ENCODE measurements around the gene RPS6KA2. TPM values are rescaled to one million over a fixed set of nuclear protein-coding genes. Genes with fewer than 3 reads are reported as not detected.
"Not testable (repeated sequence)": the region's sequence is repeated elsewhere in the genome, so short reads cannot be mapped to it uniquely, and the experiment has no call there.

RPS6KA2 gene
- total and polyA plus RNA-seq, 2 experiments from 2014 or later: 45.1 to 49.0 TPM

DNA sequence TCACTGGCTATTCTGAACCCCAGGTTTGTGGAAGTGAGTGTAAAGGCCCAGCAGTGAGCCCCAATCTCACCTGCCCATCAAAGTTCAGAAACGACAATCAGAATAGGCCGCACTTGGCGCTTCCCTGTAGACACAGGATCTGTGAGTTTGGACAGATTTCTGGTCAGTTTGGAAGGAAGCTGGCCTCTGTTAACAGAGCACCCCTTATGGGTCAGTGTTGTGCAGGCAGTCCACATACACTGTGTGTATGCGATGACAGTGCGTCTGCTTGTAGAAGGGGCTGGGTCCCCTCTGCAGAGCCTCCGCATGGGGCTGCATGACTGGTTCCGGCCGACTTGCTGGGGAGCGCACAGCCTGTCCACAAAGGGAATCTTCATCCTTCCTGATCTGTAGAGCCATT lies 240.9 kb downstream of the RPS6KA2 start:
- no peak overlapping the region for H3K4me3 ChIP-seq
- no peaks in the 10 kb centered on the region for H3K27me3 ChIP-seq (replicated peaks; ENCODE audit: insufficient read depth)
- no peak overlapping the region for H2AFZ ChIP-seq
- 93 to 94% methylated on average over 9 of the region's 9 CpGs for WGBS, 2 experiments (ENCODE audit: low coverage in 1 of 2, low lambda C conversion rate in 2 of 2, missing lambda C conversion rate in 2 of 2)
- no peak overlapping the region for H3K9ac ChIP-seq
- no peak for DNase-seq
- no peaks in the 10 kb centered on the region for H3K9me2 ChIP-seq (ENCODE audit: insufficient read depth)
- in situ Hi-C loops (cut with MboI): no loop called here
- H3K4me1 ChIP-seq (ENCODE audit: insufficient read depth): 0 out of 2 replicates have a peak, but pooled peaks cover 4% of the 10 kb centered on the region
- no peaks in the 10 kb centered on the region for H4K20me1 ChIP-seq (ENCODE audit: insufficient read depth)
- H3K79me2 ChIP-seq (ENCODE audit: insufficient read depth): peaks cover 10% of the 10 kb centered on the region; the same call in 1 of the 2 replicates
- H3F3A ChIP-seq (ENCODE audit: insufficient read depth): peaks cover 13% of the 10 kb centered on the region
- H3K9me3 ChIP-seq (ENCODE audit: low read depth): no peaks in the 10 kb centered on the region
- H3K4me2 ChIP-seq (ENCODE audit: unreplicated experiment): no peak overlapping the region
- TF ChIP-seq EZH2phosphoT487 (IDR thresholded peaks at IDR 0.05; ENCODE audit: insufficient read depth, low read depth) (no peak), EZH2 (IDR thresholded peaks at IDR 0.05; ENCODE audit: insufficient read depth, poor library complexity, severe bottlenecking) (no peak)
- H3K27ac ChIP-seq: no peak overlapping the region
- H3K36me3 ChIP-seq (ENCODE audit: low read depth): no peaks in the 10 kb centered on the region

DNA sequence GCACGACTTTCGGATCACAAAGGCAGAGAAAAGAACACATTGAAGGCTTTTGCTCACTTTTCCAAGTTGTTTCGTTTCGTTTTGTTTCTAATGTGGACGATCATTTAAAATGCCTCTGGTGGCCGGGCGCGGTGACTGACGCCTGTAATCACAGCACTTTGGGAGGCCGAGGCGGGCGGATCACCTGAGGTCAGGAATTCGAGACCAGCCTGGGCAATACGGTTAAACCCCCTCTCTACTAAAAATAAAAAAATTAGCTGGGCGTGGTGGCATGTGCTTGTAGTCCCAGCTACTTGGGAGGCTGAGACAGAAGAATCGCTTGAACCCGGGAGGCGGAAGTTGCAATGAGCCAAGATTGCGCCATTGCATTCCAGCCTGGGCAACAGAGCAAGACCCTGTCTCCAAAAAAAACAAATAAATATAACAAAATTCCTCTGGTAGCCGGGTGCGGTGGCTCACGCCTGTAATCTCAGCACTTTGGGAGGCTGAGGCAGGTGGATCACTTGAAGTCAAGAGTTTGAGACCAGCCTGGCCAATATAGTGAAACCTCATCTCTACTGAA lies 243.2 kb downstream of the RPS6KA2 start:
- Histone ChIP-seq H3K79me2 (ENCODE audit: insufficient read depth) (peaks cover 28% of the 10 kb centered on the region; the same call in 1 of the 2 replicates), H3F3A (ENCODE audit: insufficient read depth) (peaks cover 13% of the 10 kb centered on the region), H3K27ac (peak overlapping the region; percentile 84), H3K9ac (peak overlapping the region; percentile 82), H3K4me2 (ENCODE audit: unreplicated experiment) (peak overlapping the region; percentile 78), H3K4me3 (peak overlapping the region; percentile 79), H2AFZ (peak overlapping the region; percentile 86)
- H3K27me3 ChIP-seq (replicated peaks; ENCODE audit: insufficient read depth); H3K4me1 ChIP-seq (ENCODE audit: insufficient read depth); in situ Hi-C loops (cut with MboI); H3K36me3 ChIP-seq (ENCODE audit: low read depth); H3K9me2 ChIP-seq (ENCODE audit: insufficient read depth); H3K9me3 ChIP-seq (ENCODE audit: low read depth); H4K20me1 ChIP-seq (ENCODE audit: insufficient read depth); DNase-seq: not testable (repeated sequence)
- WGBS, 2 experiments (ENCODE audit: low coverage in 1 of 2, low lambda C conversion rate in 2 of 2, missing lambda C conversion rate in 2 of 2): 2 to 4% methylated on average over 22 of the region's 22 CpGs

DNA sequence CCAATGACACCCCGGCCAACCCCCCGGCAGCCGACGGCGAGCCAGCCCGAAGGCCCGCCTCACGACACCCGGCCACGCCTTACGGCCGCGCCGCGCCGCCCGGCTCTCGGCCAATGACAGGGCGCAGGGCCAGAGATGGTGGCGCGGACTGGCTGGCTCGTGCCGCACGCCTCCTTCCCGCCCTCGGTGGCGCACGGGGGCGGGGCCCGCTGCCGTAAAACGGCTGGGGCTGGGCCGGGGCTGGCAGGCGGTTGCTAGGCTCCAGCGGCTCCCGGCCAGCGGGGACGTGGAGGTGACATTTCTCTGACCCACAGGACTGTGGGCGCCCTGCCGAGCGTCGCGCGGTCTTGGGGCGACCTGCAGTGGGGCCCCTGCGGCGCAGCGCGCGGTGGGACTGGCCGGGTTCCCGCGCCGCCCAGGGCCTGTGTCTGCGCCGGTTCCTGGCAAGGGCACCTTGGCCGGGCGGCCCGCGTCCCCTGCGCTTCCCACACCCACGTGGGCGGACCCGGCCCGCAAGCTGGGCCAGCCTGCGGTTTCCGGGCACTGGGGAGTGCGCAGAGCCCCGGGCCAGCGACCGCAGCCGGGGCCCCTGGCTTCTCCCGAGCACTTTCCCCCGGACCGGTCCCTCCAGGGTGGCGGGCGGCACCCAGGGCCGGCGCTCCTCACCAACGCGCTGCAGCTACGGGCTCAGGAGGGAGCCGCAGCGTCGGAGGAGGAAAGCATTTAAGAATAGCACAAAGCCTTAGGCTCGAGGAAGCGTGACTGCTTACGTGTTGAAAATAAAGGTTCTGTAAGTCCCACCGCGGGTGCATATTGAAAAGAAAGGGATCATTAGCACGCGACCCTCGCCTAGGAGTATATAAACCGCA lies 243.9 kb downstream of the RPS6KA2 start, which contains the start of gene MPC1:
Gene MPC1, minus strand, starts transcription at position 8 of the 869 bp plus-strand sequence. CDS start 64 bp downstream, outside the sequence.
- H3K36me3 ChIP-seq (ENCODE audit: low read depth): no peaks in the 10 kb centered on the region
- H3K4me2 ChIP-seq (ENCODE audit: unreplicated experiment): peak within 1 kb of the TSS; percentile 83
- no peaks in the 10 kb centered on the region for H4K20me1 ChIP-seq (ENCODE audit: insufficient read depth)
- TF ChIP-seq EZH2 (IDR thresholded peaks at IDR 0.05; ENCODE audit: insufficient read depth, poor library complexity, severe bottlenecking) (no peak), EZH2phosphoT487 (IDR thresholded peaks at IDR 0.05; ENCODE audit: insufficient read depth, low read depth) (no peak)
- H3K27ac ChIP-seq: peak within 1 kb of the TSS; percentile 84
- H3K9ac ChIP-seq: peak within 1 kb of the TSS; percentile 82
- H3K9me3 ChIP-seq (ENCODE audit: low read depth): no peaks in the 10 kb centered on the region
- H3K4me1 ChIP-seq (ENCODE audit: insufficient read depth): 0 out of 2 replicates have a peak, but pooled peaks cover 4% of the 10 kb centered on the region
- peak; percentile 98 for DNase-seq
- H3K9me2 ChIP-seq (ENCODE audit: insufficient read depth): no peaks in the 10 kb centered on the region
- 0 to 1% methylated on average over 63 to 73 of the region's 94 CpGs for WGBS, 2 experiments (ENCODE audit: low coverage in 1 of 2, low lambda C conversion rate in 2 of 2, missing lambda C conversion rate in 2 of 2)
- peaks cover 13% of the 10 kb centered on the region for H3F3A ChIP-seq (ENCODE audit: insufficient read depth)
- in situ Hi-C loops (cut with MboI): no loop called here
- peaks cover 28% of the 10 kb centered on the region; the same call in 1 of the 2 replicates for H3K79me2 ChIP-seq (ENCODE audit: insufficient read depth)
- peak within 1 kb of the TSS; percentile 86 for H2AFZ ChIP-seq
- H3K27me3 ChIP-seq (replicated peaks; ENCODE audit: insufficient read depth): no peaks in the 10 kb centered on the region
- H3K4me3 ChIP-seq: peak within 1 kb of the TSS; percentile 79

DNA sequence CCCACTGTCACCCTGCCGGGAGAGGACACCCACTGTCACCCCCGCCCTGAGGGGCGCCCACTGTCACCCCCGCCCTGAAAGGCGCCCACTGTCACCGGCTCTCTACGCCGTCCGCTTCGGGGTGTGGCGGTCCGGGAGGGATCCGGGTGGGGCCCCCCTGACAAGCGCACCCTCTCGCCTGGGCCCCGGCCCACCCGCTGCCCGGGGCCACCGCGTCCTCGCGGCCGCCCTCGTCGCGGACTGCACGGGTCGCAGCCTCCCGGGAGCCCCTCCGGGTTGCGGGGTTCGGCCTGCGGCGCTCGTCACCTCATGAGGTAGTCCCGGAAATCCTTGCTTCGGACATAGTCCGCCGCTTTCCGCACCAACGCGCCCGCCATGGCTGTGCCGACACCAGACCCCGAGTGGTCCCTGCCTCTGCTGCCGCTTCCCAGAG lies 244.5 kb downstream of the RPS6KA2 start:
- Histone ChIP-seq H3K4me2 (ENCODE audit: unreplicated experiment) (peak overlapping the region; percentile 83), H2AFZ (peak overlapping the region; percentile 81), H4K20me1 (ENCODE audit: insufficient read depth) (no peaks in the 10 kb centered on the region), H3K9ac (peak overlapping the region; percentile 70), H3F3A (ENCODE audit: insufficient read depth) (peaks cover 13% of the 10 kb centered on the region), H3K9me3 (ENCODE audit: low read depth) (no peaks in the 10 kb centered on the region), H3K27ac (no peak overlapping the region), H3K9me2 (ENCODE audit: insufficient read depth) (no peaks in the 10 kb centered on the region), H3K27me3 (replicated peaks; ENCODE audit: insufficient read depth) (no peaks in the 10 kb centered on the region), H3K4me1 (ENCODE audit: insufficient read depth) (0 out of 2 replicates have a peak, but pooled peaks cover 4% of the 10 kb centered on the region), H3K79me2 (ENCODE audit: insufficient read depth) (peaks cover 28% of the 10 kb centered on the region; the same call in 1 of the 2 replicates), H3K4me3 (peak overlapping the region; percentile 79), H3K36me3 (ENCODE audit: low read depth) (no peaks in the 10 kb centered on the region)
- in situ Hi-C loops (cut with MboI): no loop called here
- WGBS, 2 experiments (ENCODE audit: low coverage in 1 of 2, low lambda C conversion rate in 2 of 2, missing lambda C conversion rate in 2 of 2): 3% methylated on average over 17 to 28 of the region's 46 CpGs
- TF ChIP-seq EZH2phosphoT487 (IDR thresholded peaks at IDR 0.05; ENCODE audit: insufficient read depth, low read depth) (no peak), EZH2 (IDR thresholded peaks at IDR 0.05; ENCODE audit: insufficient read depth, poor library complexity, severe bottlenecking) (no peak)
- no peak for DNase-seq

Data from GM23248 (cell line).